Medulla oblongata (tissue), 1 donor: ENCODE data around the gene BDKRB2.
A peak's percentile ranks its signal among the peaks of the same experiment; 100 is the strongest.

Experiments used
- DNase-seq: peaks from one replicate; pipeline ENCODE4 v3.0.0-alpha.2; 2015; ENCODE audit errors: extremely low spot score

Gene BDKRB2

GRCh38 chr14:96204151-96205058 is at the start of gene BDKRB2:
TSS of gene BDKRB2 (plus strand) at chr14:96204839. CDS start at chr14:96237108, 32,269 bp downstream.
- DNase-seq, result peak; percentile 64

GRCh38 chr14:96154900-96155299 is 49.7 kb upstream of the BDKRB2 start:
- DNase-seq, result no peak

- no peak for DNase-seq
These were observed 47.6 kb upstream of the BDKRB2 start for GRCh38 chr14:96156804-96157760.

- DNase-seq, result no peak
These were observed 45.9 kb upstream of the BDKRB2 start for GRCh38 chr14:96158735-96159134.

GRCh38 chr14:96160076-96160912 is 44.3 kb upstream of the BDKRB2 start:
- DNase-seq, result no peak

GRCh38 chr14:96160913-96161310 is 43.7 kb upstream of the BDKRB2 start:
- DNase-seq, result no peak

GRCh38 chr14:96161636-96162035 is 43.0 kb upstream of the BDKRB2 start:
- DNase-seq, result no peak

GRCh38 chr14:96162265-96162664 is 42.4 kb upstream of the BDKRB2 start:
- DNase-seq, result no peak

GRCh38 chr14:96162741-96163140 is 41.9 kb upstream of the BDKRB2 start:
- no peak for DNase-seq

GRCh38 chr14:96164861-96165490 is 39.7 kb upstream of the BDKRB2 start:
- DNase-seq, result no peak

GRCh38 chr14:96165493-96166436 is 38.9 kb upstream of the BDKRB2 start:
- no peak for DNase-seq

GRCh38 chr14:96166461-96167223 is 38.0 kb upstream of the BDKRB2 start:
- no peak for DNase-seq

GRCh38 chr14:96167224-96168148 is 37.2 kb upstream of the BDKRB2 start:
- DNase-seq, result no peak

- no peak for DNase-seq
These were observed 36.1 kb upstream of the BDKRB2 start for GRCh38 chr14:96168581-96168980.

- no peak for DNase-seq
These were observed 33.6 kb upstream of the BDKRB2 start for GRCh38 chr14:96170961-96171592.

- DNase-seq, result no peak
These were observed 30.8 kb upstream of the BDKRB2 start for GRCh38 chr14:96173636-96174475.

- DNase-seq, result no peak
These were observed 28.4 kb upstream of the BDKRB2 start for GRCh38 chr14:96176275-96176674.
